Right renal cortex interstitium (tissue), 3 donors: ENCODE data around the gene CLCNKB. TPM values are rescaled to one million over a fixed set of nuclear protein-coding genes. Genes with fewer than 3 reads are reported as not detected.
"Not testable (repeated sequence)": the region's sequence is repeated elsewhere in the genome, so short reads cannot be mapped to it uniquely, and the experiment has no call there.

Source experiments
- DNase-seq, 3 donors: peaks; one replicate each; pipeline ENCODE4 v3.0.0-alpha.2; 2013; ENCODE audit warnings: low read depth in 3 of 3, low spot score in 2 of 3
- polyA plus RNA-seq, 3 donors: library from polyadenylated mRNA; unstranded; fragments of 120-200 nt; gene quantifications; one replicate each; pipeline ENCODE4 v1.2.1, GENCODE V29; 2013; ENCODE audit not compliant: insufficient read length in 3 of 3

CLCNKB gene
- polyA plus RNA-seq, 3 donors = 41.4 to 69.9 (median 68.8) TPM

GRCh38 chr1:16055613-16056520, 12.3 kb downstream of the CLCNKB start:
- DNase-seq = peak in 2 of 3 donors; percentile 58 to 79

DNA sequence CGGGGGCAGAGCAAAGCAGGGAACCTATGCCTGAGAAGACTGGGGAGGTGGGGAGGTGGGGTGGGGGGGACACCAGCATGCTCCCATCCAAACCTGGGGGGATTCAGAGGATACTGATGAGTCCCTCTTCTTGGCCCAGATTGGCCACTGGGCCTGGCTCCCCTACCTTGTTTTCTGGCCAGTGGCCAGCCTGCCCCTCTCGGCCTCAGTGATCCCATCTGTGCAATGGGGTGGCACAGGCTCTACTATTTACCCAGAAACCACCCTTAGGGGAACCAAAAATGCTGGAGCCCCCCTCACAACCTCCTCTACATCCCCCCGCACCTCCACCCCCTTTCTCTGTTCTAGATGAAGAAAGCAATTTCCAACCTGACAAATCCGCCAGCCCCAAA, 12.9 kb downstream of the CLCNKB start:
- not testable (repeated sequence) for DNase-seq

GRCh38 chr1:16057314-16057915, 13.8 kb downstream of the CLCNKB start:
- not testable (repeated sequence) for DNase-seq

GRCh38 chr1:16058394-16059120, 15.0 kb downstream of the CLCNKB start:
- not testable (repeated sequence) for DNase-seq

- no peak for DNase-seq
Observed at GRCh38 chr1:16061266-16061665, 17.7 kb downstream of the CLCNKB start.

DNA sequence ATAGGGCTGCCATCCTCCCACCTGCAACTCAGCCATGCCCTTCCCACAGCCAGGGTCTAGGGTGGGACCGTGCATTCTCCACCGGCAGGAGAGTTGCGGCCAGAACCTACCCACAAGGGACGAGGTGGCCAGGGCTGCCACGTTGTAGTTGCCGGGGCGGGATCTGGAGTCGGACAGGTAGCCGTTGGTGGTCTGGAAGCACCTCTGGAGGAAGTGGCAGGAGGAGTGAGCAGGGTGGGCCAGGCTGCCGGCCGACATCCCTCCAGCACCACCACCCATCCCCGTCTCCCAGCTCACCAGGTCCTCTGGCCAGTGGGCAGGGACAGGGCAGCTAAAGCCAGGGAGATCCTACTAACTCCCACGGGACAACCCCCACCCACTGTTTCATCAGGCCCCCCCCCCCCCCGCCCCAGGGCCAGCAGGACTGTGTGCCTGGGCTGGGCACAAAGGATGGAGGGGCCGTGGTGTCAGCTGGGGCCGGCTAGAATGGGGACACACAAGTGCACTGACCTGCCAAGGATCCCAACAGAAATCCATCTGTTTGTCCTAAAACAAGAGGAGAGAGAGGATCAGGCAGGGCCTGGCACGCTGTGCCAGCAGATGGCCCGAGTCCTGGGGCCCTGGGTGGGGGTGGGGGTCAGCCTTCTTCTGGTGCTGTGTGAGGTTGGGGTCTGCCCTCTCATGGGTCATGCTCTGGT, 18.6 kb downstream of the CLCNKB start:
- DNase-seq = not testable (repeated sequence)

DNA sequence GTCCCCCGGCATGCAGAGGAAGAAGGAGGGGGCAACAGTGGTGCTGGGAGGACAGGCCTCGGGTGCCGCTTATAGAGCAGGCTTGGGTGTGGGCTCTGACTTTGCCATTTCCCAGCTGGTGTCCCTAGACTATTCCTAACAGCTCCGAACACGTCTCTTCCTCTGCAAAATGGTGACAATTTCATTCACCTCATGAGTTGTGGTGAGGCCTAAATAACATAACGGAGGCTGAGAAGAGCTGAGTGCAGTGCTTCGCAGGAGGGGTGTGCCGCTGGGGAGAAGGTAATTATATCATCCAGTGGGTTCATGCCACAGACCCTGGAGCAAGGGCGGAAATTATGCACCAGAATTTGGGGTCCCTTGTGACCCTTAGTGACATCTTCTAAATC, 19.1 kb downstream of the CLCNKB start:
- DNase-seq = not testable (repeated sequence)

DNA sequence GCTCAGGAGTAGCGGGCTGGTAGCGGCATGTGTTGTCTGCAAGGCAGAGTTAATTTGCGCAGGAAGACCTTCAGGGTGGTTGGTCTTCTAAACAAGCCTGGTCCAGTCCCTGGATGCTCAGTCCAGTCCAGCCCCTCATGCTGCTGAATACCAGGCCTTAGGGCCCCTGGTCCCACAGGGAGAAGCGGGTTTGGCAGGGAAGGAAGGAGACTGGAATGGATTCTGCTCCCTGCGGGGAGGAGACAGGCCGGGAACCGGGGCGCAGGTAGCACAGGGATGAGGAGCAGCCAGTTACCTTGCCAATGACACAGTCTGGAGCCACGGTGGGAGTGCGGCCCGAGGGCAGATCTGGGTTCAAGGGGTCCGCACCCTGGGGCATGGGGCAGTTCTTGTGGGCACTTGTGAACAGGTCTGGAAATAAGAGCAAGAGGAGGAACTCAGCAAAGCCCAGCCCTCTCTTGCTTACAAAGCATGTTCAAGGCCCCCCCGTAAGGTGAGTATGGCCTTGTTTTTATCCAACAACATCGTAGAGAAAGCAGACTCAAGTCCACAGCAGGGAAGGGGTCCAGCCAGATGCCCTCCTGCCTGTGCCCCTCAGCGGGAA, 19.7 kb downstream of the CLCNKB start:
- no peak for DNase-seq

DNA sequence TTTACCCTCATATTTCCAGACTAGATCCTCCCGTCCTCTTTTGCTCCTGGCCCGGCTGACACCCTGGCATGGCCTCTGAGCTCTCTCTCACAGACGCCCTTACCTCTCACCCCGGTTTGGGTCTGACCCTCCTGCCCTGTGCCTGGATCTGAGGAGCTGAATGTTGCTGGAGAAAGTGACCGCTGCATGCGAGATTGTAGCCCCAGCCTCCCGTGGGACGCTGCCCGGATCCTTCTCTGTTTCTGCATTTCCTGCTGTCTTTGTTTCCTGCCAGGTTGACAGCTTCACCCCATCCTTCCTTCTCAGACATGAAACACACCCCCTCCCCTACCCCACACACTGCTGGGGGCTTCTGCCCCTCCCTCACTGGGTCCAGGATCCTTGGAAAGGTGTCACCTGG, 20.3 kb downstream of the CLCNKB start:
- DNase-seq = no peak

GRCh38 chr1:16064536-16065268, 21.1 kb downstream of the CLCNKB start:
- no peak for DNase-seq

- no peak for DNase-seq
Observed at GRCh38 chr1:16065269-16065576, 21.6 kb downstream of the CLCNKB start.

DNA sequence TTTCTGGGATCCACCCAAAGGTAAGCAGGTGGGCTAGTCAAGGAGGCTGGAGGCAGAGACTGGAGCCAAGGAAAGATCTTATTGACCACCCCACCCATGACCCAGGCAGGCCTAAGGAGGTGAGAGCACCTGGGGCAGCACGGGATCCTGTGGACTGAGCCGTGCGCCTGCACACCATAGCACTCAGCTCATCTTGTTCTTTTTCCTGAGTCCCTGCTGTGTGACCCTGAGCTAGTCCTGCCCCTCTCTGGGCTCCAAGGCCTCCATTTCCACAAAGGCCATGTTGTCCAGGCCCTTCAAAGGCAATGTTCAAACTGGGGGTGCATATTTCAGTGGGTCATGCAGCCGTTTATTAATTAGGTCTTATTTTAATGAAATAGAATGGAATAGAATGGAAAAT, 22.7 kb downstream of the CLCNKB start:
- no peak for DNase-seq

DNA sequence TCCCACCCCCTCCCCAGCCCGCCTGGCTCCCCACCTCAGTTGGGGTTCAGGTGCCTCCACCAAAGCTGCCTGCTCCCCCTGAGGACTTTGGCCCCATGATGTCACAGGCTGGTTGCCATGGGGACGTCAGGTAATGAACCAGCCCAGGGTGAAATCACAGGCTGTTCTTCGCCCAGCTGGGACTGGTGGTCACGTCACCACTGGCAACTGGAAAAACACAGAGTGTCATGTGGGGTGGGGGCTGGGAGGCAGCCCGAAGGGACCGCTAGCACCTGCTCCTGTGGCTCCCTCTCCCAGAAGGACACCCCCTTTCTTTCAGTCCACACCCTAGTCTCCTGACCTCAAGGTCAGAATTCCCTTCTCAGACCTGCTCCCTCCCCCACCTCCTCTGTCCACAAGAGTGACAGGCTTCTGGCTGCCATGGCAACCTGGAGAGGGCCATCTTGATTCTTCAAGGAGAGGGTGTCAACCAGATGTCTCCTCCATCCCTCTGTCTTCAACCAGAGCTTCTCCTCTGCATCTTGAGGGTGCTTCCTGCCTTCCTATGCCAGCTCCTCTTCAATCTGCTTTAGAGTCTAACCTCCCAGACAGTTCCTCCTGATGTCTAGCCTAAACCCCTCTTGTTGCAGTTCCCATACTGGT, 23.7 kb downstream of the CLCNKB start:
- DNase-seq = peak in 1 of 3 donors; percentile 49

- no peak for DNase-seq
Observed at GRCh38 chr1:16067933-16068332, 24.4 kb downstream of the CLCNKB start.

- no peak for DNase-seq
Observed at GRCh38 chr1:16068356-16069270, 25.0 kb downstream of the CLCNKB start.

DNA sequence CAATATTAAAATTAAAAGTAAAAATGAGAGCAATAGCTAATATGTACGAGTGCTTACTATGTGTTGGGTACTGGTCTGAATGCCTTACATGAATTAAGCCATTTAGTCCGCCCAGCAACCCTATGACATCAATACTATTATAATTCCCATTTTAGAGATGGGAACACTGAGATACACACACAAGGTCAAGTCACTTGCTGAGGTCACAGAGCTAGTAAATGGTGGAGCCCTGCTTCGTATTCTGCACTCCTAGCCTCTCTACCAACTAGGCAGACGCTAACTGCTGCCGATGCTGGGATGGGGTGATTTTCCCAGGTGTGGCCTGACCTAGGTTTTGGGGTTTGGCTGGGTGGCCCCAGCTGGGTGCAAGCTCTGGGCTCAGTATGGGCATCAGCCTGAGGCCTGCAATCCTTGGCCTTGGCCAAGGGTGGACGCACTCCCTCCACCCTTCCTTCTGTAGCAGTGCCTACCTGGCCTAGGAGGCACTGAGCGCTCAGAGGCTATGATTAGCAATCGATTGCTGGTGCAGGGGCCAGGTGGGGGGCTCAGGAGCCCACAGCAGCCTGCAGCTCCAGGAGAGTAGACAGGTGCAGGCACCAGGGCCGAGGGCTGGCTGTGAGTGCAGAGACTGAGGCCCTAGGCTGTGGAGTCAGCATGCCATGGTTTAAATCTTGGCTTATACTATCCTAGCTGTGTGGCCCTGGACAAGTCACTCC, 27.2 kb downstream of the CLCNKB start:
- DNase-seq = no peak

DNA sequence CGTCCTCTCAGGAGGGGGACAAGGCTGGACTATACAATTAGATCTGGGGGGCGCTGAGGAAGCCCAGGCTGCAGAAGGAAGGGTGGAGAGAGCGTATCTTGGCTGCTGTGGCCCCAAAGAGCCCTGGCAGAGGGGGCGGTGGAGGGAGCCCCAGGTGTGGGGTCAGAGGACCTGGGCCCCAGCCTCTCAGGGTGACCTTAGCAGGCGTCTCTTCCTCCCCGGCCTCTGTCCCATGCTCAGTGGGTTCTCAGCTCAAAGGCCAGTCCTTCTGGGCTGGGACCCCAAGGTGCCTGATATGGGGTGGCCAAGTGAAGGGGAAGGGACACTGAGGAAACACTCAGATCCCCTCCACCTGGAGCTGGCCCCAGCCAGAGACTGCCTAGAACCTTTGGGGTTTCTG, 28.0 kb downstream of the CLCNKB start:
- no peak for DNase-seq

DNA sequence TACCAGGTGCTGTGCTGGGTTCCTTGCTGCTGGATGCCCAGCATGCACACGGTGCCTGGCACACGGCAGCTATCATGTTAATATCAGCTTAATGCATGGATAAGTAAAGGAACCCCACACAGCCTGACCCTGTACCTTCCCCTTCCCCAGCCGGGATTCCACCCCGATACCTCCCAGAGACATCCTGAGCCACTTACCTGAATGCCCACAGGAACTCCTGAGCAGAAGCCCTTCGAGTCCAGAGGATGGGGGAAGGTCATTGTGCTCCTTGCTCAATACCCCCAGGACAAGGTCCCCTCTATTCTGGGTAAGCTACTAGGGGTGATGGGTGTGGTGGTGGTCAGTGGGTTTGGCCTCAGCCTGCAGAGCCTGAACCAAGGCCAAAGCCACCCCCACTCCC, 28.5 kb downstream of the CLCNKB start:
- no peak for DNase-seq
